Stimulated activated CD4-positive, alpha-beta T cell treated with anti-CD3 and anti-CD28 coated beads, Interleukin-15, amount 100 ng/mL, for 1 hour (primary cell): ENCODE measurements around the gene PTRH1.

Source experiments
- DNase-seq, 2 donors: peaks; one replicate each; pipeline ENCODE4 v3.0.0-alpha.2; 2020; ENCODE audit warnings: low read depth in 1 of 2, low spot score in 1 of 2

The PTRH1 gene

GRCh38 chr9:127741831-127742434, 26.5 kb upstream of the PTRH1 start:
- DNase-seq = no peak

GRCh38 chr9:127739614-127740330, 24.3 kb upstream of the PTRH1 start:
- DNase-seq = no peak

GRCh38 chr9:127738666-127739065, 23.2 kb upstream of the PTRH1 start:
- DNase-seq = no peak

- no peak for DNase-seq
Measured at GRCh38 chr9:127735530-127736185, 20.2 kb upstream of the PTRH1 start.

GRCh38 chr9:127734747-127735529, 19.5 kb upstream of the PTRH1 start, which contains the start of gene TOR2A:
Gene TOR2A, minus strand, starts transcription at chr9:127735294. Its CDS starts 24 bp downstream, at chr9:127735270.
- DNase-seq = peak; percentile 97 to 98

- DNase-seq = no peak
Measured at GRCh38 chr9:127734247-127734746, 18.8 kb upstream of the PTRH1 start.

- no peak for DNase-seq
Measured at GRCh38 chr9:127733614-127734013, 18.2 kb upstream of the PTRH1 start.

- DNase-seq = no peak
Measured at GRCh38 chr9:127732444-127732843, 17.0 kb upstream of the PTRH1 start.

GRCh38 chr9:127731938-127732337, 16.5 kb upstream of the PTRH1 start:
- no peak for DNase-seq

GRCh38 chr9:127730799-127731410, 15.4 kb upstream of the PTRH1 start:
- no peak for DNase-seq

GRCh38 chr9:127730262-127730661, 14.8 kb upstream of the PTRH1 start:
- DNase-seq = no peak

- no peak for DNase-seq
Measured at GRCh38 chr9:127729522-127730256, 14.2 kb upstream of the PTRH1 start.

- no peak for DNase-seq
Measured at GRCh38 chr9:127728808-127729207, 13.3 kb upstream of the PTRH1 start.

GRCh38 chr9:127726871-127727270, 11.4 kb upstream of the PTRH1 start:
- no peak for DNase-seq

- DNase-seq = no peak
Measured at GRCh38 chr9:127724012-127724411, 8.5 kb upstream of the PTRH1 start.

- DNase-seq = no peak
Measured at GRCh38 chr9:127723444-127723843, 8.0 kb upstream of the PTRH1 start.

GRCh38 chr9:127723013-127723412, 7.5 kb upstream of the PTRH1 start:
- DNase-seq = no peak

- no peak for DNase-seq
Measured at GRCh38 chr9:127722055-127722745, 6.7 kb upstream of the PTRH1 start.

- DNase-seq = no peak
Measured at GRCh38 chr9:127721391-127721821, 5.9 kb upstream of the PTRH1 start.

GRCh38 chr9:127720865-127721227, 5.4 kb upstream of the PTRH1 start:
- no peak for DNase-seq
